Stimulated activated CD4-positive, alpha-beta T cell treated with anti-CD3 and anti-CD28 coated beads, Interleukin-4, amount 100 ng/mL, for 4 hours (primary cell): ENCODE data around the gene GSTCD.

Source experiments
- DNase-seq, 2 experiments: peaks; one replicate each; pipeline ENCODE4 v3.0.0-alpha.2; 2020

Gene GSTCD

DNA sequence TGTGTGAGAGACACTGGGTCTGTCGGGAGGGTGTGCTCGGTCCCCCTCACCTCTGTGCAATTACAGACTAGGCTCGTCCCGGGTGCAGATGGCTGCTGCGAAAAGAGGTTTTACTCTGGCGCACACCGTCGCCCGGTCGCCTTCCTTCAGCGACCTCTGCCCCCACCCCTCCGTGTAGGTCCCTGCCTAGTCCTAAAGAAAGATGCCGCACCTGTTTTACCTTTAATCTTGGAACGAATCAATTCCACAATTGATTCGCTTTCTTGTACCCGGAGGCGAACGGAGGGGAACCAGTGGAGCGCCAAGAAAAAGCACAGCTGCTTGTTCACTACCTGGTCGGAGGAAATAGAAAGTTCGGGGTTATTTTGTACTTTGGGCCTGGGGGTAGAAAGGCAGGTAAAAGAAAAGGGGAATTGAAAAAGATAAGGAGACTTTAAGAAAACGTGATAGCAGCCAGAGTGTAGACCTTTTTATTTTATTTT lies 187.9 kb downstream of the GSTCD start:
- no peak for DNase-seq
